ENCODE results near the gene KRT77. TPM values are rescaled to one million over a fixed set of nuclear protein-coding genes. Genes with fewer than 3 reads are reported as not detected.

KRT77 gene
- not detected in 2 replicates for total RNA-seq

GRCh38 chr12:52703424-52703823, at the start of gene KRT77:
KRT77 (minus strand) TSS chr12:52703524; CDS start chr12:52703434, 90 bp downstream.

DNA sequence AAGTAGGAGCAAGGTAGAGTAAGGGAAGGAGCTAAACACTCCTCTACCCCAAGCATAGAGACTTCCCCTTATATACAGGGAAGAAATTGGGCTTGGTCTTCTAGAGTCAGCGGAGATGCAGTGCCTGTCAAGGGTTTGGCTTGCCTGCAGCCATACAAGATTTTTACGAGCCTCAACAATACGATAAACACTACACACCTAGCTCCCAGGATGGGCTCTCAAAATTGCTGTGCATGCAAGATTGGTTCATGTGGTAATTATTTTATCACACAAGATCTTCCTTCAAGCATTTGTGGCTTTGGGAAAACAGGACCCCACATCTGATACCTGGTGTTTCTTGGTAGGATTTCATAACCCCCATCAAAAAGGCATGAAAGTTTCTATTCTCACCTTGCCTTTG, 23.0 kb downstream of the KRT77 start, which contains the start of gene KRT1:
TSS of gene KRT1 (minus strand) at position 45 of the 400 bp plus-strand sequence. CDS start 59 bp downstream, outside the sequence.

DNA sequence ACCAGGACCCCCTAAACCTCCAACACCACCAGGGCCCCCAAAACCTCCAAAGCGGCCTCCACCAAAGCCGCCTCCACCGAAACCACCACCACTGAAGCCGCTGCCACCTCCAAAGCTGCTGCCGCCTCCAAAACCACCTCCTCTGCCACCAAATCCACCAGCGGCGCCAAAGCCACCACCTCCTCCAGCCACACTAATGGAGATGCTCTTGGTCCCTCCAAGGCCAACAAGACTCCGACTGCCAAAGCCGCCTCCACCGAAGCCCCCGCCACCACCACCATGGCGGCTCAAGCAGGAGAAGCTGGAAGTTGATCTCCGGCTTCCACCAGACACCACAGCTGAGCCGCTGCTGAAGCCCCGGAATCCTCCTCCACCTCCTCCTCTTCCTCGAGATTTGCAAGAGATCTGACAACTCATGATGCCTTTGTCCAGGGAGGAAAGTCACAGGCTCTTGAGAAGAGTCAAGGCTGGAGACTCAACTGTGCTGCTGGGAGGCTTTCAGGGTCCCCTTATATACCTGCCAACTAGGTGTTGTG, 51.5 kb downstream of the KRT77 start, which contains the start of gene KRT2:
TSS of gene KRT2 (minus strand) at position 486 of the 536 bp plus-strand sequence. CDS start at position 417, 69 bp downstream.

Other genes starting within 250 kb of the KRT77 start
- 0.07 TPM in 1 of 2 replicates, not detected in the other for gene KRT6C, start 229.7 kb downstream of the KRT77 start, total RNA-seq
- gene KRT6A, start 210.3 kb downstream of the KRT77 start, total RNA-seq = 2.7 and 11.9 TPM in 2 replicates
- gene KRT5, start 183.1 kb downstream of the KRT77 start, total RNA-seq = 0.52 and 1.8 TPM in 2 replicates
- not detected in 2 replicates for gene KRT71, start 150.4 kb downstream of the KRT77 start, total RNA-seq
- not detected in 2 replicates for gene KRT74, start 129.7 kb downstream of the KRT77 start, total RNA-seq
- gene KRT72, start 102.1 kb downstream of the KRT77 start, total RNA-seq = not detected in 2 replicates
- gene KRT73, start 85.0 kb downstream of the KRT77 start, total RNA-seq = not detected in 2 replicates
- not detected in 2 replicates for gene KRT2, start 51.3 kb downstream of the KRT77 start, total RNA-seq
- gene KRT1, start 23.1 kb downstream of the KRT77 start, total RNA-seq = not detected in 2 replicates
- gene KRT76, start 73.8 kb upstream of the KRT77 start, total RNA-seq = not detected in 2 replicates
- not detected in 2 replicates for gene KRT3, start 92.6 kb upstream of the KRT77 start, total RNA-seq
- gene KRT4, start 110.6 kb upstream of the KRT77 start, total RNA-seq = not detected in 2 replicates
- not detected in 2 replicates for gene KRT79, start 130.8 kb upstream of the KRT77 start, total RNA-seq
- not detected in 2 replicates for gene KRT78, start 145.5 kb upstream of the KRT77 start, total RNA-seq
- gene KRT8, start 201.6 kb upstream of the KRT77 start, total RNA-seq = 9.3 and 32.5 TPM in 2 replicates
- 19.9 and 35.7 TPM in 2 replicates for gene KRT18, start 245.6 kb upstream of the KRT77 start, total RNA-seq